Astrocyte of the cerebellum (primary cell): ENCODE data around the gene AOX1.
A peak's percentile ranks its signal among the peaks of the same experiment; 100 is the strongest.
"Not testable (repeated sequence)": the region's sequence is repeated elsewhere in the genome, so short reads cannot be mapped to it uniquely, and the experiment has no call there.

ENCODE experiments used
- DNase-seq: peaks from one replicate; pipeline ENCODE4 v3.0.0-alpha.2; 2011; ENCODE audit warnings: low read depth
- H3K4me3 ChIP-seq: 2 replicates; pipeline ENCODE4 v1.5.1; 2011; ENCODE audit warnings: mild to moderate bottlenecking, low read depth, low read length, moderate library complexity
- CTCF ChIP-seq: IDR thresholded peaks from 2 replicates; pipeline ENCODE4 v1.5.1; 2012; ENCODE audit warnings: low read length, low read depth, moderate library complexity, mild to moderate bottlenecking; ENCODE audit errors: missing control alignments
- in situ Hi-C: cut with HindIII; loops from 2 replicates; pipeline ENCODE4 v1.10.0; 2017; ENCODE audit warnings: low sequenced_read_pairs

AOX1 gene

GRCh38 chr2:200609028-200609614 is 23.3 kb downstream of the AOX1 start:
- DNase-seq, result no peak
- in situ Hi-C loops, result no loop called here
- H3K4me3 ChIP-seq, result no peak overlapping the region
- no peak for TF ChIP-seq CTCF

- in situ Hi-C loops, DNase-seq, H3K4me3 ChIP-seq: not testable (repeated sequence)
Measured at GRCh38 chr2:200610217-200610616, 24.4 kb downstream of the AOX1 start.

GRCh38 chr2:200613692-200614091 is 27.9 kb downstream of the AOX1 start:
- TF ChIP-seq CTCF, result no peak
- no peak overlapping the region for H3K4me3 ChIP-seq
- no peak for DNase-seq
- in situ Hi-C loops, result no loop called here

- no peak overlapping the region for H3K4me3 ChIP-seq
- in situ Hi-C loops, result no loop called here
- no peak for TF ChIP-seq CTCF
- no peak for DNase-seq
Measured at GRCh38 chr2:200614249-200614648, 28.4 kb downstream of the AOX1 start.

- in situ Hi-C loops, result no loop called here
- TF ChIP-seq CTCF, result no peak
- H3K4me3 ChIP-seq, result no peak overlapping the region
- DNase-seq, result peak; percentile 49
Measured at GRCh38 chr2:200615247-200615646, 29.4 kb downstream of the AOX1 start.

- in situ Hi-C loops, result no loop called here
- TF ChIP-seq CTCF, result no peak
- no peak overlapping the region for H3K4me3 ChIP-seq
- DNase-seq, result no peak
Measured at GRCh38 chr2:200616193-200616592, 30.4 kb downstream of the AOX1 start.

- in situ Hi-C loops, result no loop called here
- no peak for TF ChIP-seq CTCF
- no peak overlapping the region for H3K4me3 ChIP-seq
- no peak for DNase-seq
Measured at GRCh38 chr2:200616656-200617055, 30.8 kb downstream of the AOX1 start.
